ENCODE data around the gene ABR.

Gene ABR

DNA sequence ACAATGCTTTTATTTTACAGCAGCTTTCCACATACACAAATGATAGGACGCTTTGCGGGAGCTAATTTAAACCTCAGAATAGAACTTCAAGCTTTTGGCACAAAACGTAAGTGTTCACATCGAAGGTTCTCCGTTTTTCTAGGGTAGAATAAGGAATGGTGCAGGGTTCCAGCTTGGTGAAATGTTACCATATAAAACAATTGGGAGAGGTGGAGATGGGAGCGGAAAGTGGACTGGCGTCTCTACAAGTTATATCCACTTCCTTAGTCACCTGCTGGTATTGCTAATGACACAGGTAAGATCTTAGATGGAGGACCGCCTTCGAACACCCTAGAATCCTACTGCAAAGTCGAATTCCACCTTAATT lies 198.5 kb downstream of the ABR start:
- FAIRE-seq (no peak), DNase-seq (ENCODE audit: insufficient read length, low spot score) (no peak)
- TF ChIP-seq, protein P1, sequence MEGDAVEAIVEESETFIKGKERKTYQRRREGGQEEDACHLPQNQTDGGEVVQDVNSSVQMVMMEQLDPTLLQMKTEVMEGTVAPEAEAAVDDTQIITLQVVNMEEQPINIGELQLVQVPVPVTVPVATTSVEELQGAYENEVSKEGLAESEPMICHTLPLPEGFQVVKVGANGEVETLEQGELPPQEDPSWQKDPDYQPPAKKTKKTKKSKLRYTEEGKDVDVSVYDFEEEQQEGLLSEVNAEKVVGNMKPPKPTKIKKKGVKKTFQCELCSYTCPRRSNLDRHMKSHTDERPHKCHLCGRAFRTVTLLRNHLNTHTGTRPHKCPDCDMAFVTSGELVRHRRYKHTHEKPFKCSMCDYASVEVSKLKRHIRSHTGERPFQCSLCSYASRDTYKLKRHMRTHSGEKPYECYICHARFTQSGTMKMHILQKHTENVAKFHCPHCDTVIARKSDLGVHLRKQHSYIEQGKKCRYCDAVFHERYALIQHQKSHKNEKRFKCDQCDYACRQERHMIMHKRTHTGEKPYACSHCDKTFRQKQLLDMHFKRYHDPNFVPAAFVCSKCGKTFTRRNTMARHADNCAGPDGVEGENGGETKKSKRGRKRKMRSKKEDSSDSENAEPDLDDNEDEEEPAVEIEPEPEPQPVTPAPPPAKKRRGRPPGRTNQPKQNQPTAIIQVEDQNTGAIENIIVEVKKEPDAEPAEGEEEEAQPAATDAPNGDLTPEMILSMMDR (IDR thresholded peaks at IDR 0.05; ENCODE audit: insufficient read depth, missing control alignments): no peak

DNA sequence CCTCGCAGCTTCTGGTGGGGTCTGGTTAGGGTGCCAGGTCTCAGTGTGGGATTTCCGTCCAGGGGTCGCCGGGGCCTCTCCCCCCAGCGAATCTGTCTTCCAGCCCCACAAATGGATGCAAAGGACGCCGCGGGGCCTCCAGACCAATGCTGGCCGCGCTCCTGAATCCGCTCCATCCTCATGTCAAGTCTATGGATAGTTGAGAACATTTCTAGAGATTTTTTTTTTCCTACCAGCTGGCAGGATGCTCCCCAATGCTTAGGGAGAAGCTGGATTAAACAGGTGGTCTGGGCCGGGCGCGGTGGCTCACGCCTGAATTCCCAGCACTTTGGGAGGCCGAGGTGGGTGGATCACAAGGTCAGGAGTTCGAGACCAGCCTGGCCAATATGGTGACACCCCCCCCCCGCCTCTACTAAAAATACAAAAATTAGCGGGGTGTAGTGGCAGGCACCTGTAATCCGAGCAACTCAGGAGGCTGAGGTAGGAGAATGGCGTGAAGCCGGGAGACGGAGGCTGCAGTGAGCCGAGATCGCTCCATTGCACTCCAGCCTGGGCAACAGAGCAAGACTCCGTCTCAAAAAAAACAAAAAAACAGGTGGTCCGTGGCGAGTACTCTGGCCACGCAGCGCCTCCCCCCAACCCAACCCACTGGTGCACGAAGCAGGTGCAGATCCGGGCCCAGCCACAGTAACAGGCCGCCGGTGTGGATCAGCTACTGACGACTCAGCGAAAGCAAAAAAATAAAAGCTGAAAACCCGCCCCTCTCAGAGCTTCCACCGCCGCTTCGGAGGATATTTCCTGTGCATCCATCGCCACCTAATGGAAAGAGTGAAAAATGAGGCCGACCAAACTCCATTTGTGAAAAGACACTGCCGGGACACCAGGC lies 199.1 kb downstream of the ABR start:
- FAIRE-seq: no peak
- TF ChIP-seq, protein P1 (IDR thresholded peaks at IDR 0.05; ENCODE audit: insufficient read depth, missing control alignments): peak; percentile 61

DNA sequence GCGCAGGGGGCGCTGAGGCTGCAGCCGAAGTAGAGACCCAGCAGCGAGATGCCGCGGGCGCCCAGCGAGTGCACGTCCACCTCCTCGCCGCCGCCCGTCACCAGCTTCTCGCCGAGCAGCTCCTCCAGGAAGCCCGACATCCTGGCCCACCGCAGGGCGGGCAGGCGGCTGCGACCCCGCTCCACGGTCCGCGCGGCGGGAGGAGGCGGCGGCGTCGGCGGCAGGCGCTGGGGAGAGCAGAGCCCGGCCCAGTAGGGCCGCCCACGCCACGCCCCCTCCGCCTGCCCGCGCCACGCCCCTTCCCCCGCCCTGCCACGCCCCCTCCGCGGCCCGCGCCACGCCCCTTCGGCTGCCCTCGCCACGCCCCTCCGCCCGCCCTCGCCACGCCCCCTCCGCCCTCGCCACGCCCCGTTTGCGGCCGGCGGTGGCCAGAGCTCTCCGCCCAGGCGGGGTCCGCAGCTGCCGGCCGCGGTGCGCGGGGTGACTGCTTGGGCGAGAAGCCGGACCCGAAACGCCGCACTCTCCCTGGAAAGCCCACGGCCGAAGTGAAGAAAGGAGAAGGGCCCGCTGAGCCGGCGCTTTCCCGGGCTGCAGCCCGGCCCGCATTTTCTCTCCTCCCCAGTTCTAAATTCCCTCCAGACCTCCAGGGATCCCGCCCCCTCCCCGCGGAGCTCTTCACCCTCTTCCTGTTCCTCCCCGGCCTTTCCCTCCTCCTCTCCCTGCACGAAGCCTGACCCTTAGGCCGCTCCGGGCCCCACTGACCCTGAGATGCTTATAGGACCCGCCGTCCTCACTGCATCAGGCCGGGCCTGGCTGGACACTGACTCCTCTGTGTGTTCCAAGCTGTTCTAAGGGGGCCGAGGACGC lies 200.0 kb downstream of the ABR start, which contains the start of gene NXN:
Gene NXN, minus strand, starts transcription at position 238 of the 867 bp plus-strand sequence.
- TF ChIP-seq, protein P1 (IDR thresholded peaks at IDR 0.05; ENCODE audit: insufficient read depth, missing control alignments): no peak
- DNase-seq (ENCODE audit: insufficient read length, low spot score) (peak; percentile 53), FAIRE-seq (no peak)

More for the DNA sequence above, 199.1 kb downstream of the ABR start:
- no peak for DNase-seq (ENCODE audit: insufficient read length, low spot score)

DNA sequence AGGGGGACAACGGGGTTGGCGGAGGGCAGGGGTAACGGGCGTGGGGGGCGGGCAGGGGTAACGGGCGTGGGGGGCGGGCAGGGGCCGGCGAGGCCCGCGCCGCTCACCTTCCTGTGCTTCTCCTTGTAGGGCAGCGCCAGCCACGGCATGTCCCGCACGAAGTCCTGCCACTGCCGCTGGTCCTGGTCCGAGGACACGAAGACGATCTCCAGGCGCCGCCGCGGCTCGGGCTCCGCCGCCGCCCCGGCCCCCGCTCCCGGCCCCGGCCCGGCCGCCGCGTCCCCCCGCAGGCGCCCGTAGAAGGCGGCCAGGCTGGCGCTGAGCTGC lies 200.6 kb downstream of the ABR start:
- TF ChIP-seq, protein P1 (IDR thresholded peaks at IDR 0.05; ENCODE audit: insufficient read depth, missing control alignments): no peak
- DNase-seq (ENCODE audit: insufficient read length, low spot score): no peak
- no peak for FAIRE-seq

DNA sequence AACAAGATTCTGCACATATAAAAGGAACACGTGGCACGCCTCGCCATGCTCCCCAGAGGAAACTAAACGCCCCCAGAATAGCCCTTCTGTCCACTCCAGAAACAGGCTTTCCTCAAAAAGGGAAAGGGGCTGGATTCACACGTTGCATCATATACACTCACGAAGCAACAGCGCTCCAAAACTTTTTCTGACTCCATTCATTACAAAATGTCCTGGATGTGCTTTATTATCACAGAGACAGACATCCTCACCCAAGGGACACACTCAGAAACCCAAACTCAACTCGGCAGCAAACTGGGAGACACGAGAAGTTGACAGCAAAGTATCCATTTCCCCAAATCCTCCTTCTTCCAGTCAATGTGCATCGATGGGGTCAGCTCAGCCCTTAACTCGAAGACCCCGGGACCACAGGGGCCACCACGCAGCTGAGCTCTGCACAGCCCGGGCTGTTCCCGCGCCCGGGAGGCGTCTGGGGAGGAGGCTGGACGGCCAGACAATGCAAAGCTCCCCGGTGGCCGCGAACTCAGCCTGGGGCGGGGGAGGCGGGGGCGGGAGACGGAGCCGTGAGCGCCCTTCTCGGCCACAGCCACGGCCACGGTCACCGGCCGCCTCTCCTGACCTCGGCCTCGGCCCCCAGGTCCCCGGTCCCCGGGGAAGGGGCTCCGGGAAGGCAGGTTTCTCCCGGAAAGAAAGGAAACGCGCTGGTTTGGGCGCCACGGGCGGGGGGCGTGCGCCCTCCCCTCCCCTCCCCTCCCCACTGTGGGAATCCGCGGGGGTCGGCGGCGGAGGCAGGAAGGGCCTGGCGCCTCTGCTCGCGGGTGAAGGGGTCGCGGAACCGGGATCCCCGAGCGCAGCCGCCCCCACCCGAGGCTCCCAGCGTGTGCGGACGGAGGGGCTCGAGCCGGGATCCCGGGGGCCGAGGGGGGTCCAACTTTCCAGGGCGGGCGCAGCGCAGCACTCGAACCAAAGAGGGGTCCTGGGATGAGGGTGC lies 201.4 kb downstream of the ABR start:
- TF ChIP-seq, protein P1 (IDR thresholded peaks at IDR 0.05; ENCODE audit: insufficient read depth, missing control alignments): no peak
- DNase-seq (ENCODE audit: insufficient read length, low spot score): no peak
- FAIRE-seq: no peak

DNA sequence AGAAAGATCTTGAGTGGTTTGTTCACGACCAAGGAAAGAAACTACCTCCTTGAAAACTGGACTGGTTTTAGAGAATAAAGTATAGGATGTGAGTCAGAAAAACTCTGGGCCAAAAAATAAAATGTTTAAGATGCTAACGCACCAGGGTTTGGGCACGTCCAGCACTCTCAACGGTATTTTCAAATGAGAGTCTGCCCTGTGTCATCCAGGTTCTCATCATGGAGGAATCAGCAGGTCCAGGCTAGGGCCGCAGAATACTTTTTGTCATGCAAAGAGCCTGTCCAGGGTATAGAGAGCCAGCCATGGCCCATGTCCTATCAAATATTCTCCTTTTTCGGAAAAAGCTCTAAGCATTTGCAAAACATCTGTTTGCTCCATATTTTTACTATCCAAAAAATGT lies 202.6 kb downstream of the ABR start:
- DNase-seq (ENCODE audit: insufficient read length, low spot score) (no peak), FAIRE-seq (no peak)
- TF ChIP-seq, protein P1 (IDR thresholded peaks at IDR 0.05; ENCODE audit: insufficient read depth, missing control alignments): no peak
